GM18909 (cell line): Measurements from ENCODE around the gene CUEDC1.
"Not testable (repeated sequence)": the region's sequence is repeated elsewhere in the genome, so short reads cannot be mapped to it uniquely, and the experiment has no call there.

Source experiments
- ATAC-seq: cut with Tn5 transposase; IDR thresholded peaks from one replicate; pipeline ENCODE4 v1.9.1; 2021; ENCODE audit warnings: mild to moderate bottlenecking; ENCODE audit not compliant: unreplicated experiment, poor library complexity

Gene CUEDC1

DNA sequence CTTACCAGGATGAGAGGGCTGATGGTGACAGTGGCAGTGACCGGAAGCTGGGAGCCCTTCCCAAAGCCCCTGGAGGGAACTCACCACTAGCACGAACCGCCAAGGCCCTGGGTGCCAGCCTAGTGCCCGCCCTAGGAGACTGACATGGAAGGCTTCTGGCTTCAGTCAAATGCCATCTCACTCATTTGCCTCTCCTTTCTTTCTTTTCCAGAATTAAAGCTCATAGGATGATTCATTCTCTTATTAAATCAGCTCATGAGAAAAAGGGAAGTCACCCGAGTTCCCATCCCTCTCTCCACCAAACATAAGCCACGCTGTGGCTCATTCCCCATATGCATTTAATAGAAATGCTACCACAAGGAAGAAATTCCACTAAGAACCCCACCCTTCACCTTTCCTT lies 12.1 kb downstream of the CUEDC1 start:
- ATAC-seq, result no peak

GRCh38 chr17:57941384-57942370 lies 13.5 kb downstream of the CUEDC1 start:
- ATAC-seq, result no peak

DNA sequence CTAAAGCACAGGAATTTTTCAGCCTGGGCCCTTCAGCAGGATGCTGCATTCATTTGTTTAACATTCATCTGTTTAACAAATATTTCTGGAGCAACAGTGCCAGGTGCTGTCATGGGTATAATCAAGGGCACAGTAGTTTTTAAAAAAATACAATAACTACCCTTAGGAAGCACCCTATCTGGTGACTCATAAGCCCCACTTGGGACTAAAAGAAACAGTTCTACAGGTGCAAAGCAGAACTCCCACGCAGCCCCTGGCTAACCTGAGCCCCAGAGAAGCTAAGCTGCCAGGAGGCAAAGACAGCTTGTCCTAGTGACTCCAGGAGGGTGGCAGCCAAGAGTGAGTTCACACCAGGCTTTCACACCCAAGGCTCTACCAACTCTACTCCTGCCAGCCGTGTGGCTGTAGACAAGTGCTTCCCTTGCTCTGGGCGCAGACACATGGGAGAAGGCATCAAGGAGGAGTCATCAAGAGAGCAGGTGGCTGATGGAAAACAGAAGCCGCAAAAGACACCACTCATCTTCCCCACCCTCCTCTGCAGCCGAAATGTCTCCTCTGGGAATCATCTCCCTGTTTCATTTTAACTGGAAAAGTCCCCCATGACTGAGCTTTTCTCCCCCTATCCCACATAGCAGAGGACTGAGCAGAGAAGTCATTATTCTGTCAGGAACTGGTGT lies 14.4 kb downstream of the CUEDC1 start:
- ATAC-seq, result no peak

DNA sequence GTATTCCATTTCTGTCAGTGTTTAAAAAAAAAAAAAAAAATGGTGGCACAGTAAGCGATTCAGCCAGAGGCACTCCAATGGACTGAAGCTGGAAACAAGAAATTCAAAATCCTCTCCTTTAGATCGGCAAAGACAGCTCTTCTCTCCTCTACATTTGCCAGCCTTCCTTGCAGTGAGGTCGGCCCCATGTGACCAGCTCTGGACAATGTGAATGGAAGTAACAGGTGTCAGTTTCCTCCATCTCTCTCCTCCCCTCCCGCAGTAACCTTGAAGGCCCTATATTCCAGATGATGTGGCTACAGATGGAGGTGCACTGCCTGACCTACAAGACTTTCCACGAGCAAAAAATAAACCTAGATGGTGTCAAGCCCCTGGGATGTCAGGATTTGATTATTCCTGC lies 15.0 kb downstream of the CUEDC1 start:
- ATAC-seq, result no peak

DNA sequence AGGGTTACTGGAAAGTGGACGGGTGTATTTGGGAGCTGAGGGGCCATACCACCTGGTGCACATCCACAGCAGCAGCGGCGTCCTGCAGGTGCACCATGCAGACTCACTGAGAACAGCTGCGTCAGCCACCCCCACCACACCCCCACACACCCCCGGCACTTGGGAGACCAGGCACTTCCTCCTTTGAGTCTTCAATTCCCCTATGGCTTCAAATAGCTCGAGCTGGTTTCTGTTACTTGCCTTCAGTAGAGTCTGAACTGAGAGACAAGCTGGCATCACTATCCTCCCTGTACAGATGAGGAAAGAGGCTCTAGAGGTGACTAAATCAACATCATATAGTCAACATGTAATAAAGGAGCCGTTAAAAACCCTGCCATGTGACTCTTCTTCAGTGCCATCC lies 15.4 kb downstream of the CUEDC1 start:
- peak; percentile 83 for ATAC-seq

GRCh38 chr17:57938061-57938502 lies 17.1 kb downstream of the CUEDC1 start:
- no peak for ATAC-seq

- no peak for ATAC-seq
Observed at GRCh38 chr17:57937492-57937891, 17.7 kb downstream of the CUEDC1 start.

DNA sequence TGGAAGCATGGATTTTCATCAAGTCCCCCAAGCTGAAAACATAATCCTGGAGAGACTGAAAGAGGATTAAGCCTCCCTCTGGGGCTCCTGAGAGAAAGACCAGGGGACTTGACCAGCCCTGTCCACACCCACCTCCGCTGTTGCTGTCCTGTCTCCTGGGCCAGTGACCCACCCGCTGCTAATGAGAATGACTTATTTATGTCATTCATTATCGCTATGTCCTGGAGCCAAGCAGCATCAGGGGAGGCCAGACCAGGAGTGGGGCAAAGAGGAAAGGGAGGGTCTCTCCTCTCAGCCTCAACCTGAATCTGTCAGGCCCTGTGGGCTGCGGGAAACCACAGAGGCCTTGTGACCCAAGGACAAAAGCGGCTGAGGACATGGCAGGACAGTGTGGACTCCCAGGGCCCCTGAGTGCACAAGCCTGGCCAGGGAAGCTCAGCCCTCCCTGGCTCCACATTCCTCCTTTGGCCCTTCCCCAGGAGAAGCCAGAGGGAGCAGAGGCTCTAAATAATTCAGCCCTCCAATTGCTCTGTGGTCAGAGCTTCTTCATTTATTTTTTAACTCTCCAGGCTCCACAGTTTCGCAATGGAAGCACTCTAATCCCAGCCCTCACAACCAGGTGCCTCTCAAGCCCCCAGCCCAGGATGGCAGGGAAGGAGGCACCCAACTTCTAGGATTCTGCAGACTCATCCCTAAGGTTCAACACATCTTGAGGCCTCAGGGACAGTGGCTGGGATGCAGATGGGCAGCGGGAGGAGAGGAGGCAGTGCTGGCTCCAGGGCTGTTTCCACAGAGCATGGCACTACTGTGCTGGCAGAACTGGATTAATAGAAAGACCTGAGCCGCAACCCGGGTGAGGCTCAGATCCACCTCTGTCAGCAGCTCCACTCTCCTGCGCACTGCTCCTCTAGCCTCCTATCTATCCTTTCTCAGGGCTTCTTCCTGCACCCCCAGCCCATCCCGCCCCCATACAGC lies 19.1 kb downstream of the CUEDC1 start:
- ATAC-seq, result no peak

DNA sequence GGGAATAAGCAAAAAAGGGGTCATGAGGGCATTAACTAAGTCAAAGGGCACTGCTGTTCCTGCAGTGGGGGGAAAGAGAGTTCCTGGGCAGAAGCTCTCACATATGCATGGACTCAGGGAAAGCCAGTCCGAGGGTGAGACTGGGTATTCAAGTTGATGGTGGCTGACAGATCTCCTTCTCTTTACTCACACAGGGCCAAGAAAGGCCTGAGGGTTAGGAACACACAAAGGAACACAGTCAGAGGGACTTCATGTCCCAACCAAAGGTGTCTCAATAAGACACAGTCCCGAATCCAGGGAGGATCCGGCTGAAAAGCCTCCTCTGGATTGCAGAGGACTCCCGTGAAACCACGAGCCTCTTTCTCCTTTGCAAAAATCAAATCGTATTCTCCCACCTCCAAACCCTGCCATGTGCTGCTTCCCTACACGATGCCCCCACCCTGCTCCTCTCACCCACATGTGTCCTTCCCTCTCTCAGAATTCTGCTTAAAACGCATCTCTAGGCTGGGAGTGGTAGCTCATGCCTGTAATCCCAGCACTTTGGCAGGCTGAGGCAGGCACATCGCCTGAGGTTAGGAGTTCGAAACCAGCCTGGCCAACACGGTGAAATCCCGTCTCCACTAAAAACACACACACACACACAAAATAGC lies 23.6 kb downstream of the CUEDC1 start:
- no peak for ATAC-seq

GRCh38 chr17:57930239-57930638 lies 25.0 kb downstream of the CUEDC1 start:
- no peak for ATAC-seq

DNA sequence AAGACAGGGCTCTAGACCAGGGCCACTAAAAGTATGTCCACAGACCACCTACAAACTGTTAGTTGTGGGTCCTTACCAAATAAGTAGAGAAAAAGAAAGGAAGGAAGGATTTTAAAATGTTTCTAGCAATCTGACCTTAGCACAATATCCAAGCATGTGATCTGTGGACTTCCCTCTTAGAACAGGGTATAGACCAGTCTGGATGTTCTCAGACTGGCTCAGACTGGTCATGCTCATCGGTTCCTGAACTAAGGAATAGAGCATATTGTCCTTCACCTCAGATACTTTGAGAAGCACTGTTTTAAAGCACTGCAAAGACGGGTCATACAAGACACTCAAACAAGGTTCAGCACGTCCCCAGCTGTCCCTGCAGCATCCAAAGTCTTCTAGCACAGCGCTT lies 25.8 kb downstream of the CUEDC1 start:
- ATAC-seq, result no peak

DNA sequence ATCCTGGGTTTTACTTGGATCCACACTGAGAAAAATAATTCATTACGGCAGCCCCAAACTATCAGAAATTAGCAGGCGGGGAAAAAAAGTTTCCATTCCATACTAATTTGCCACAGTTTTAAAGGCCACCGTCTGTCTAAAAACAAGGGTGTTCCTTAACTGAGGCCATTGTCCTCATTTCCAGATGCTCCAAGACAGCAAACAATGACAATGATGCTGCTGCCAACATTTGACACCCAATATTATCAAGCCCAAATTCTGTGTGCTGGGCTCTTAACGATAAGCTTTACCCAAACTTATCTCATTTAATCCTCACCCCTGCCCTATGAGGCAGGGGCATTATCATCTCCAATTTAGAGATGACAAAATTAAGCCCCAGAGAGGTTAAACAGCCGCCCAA lies 26.3 kb downstream of the CUEDC1 start:
- no peak for ATAC-seq

DNA sequence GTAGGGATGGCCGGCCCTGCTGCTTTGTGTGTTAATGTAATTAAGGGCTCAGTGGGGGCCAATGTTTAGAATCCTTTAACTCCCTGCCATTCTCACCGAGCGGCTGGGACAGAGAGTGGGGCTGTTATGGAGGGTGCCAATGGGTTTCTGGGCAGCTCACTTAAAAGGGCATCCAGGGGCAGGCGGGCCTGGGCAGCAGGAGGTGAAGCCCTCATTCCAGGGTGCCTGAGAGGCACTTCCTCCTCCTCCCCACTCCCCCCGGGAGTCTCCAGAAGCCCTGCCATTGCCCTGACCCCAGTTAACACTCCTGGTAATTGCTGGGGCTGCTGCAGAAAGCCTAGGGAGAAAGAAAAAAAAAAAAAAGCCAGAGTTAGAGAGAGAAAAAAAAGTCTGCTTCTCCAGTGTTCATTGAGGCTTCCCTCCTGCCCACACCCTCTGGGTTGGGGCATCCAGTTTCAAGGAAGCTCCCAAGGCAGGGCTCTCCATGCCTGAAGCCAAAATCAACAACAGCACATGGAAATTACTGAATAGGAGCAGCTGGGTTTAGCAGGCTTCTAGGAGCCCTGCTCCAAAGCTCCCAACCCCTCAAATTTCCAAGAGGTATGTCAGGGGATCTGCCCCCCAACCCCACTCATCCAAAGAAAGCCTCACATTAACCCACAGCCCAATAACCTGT lies 28.0 kb downstream of the CUEDC1 start:
- ATAC-seq, result no peak

- no peak for ATAC-seq
Observed at GRCh38 chr17:57926723-57927047, 28.5 kb downstream of the CUEDC1 start.

GRCh38 chr17:57925361-57925990 lies 29.7 kb downstream of the CUEDC1 start:
- ATAC-seq, result no peak

DNA sequence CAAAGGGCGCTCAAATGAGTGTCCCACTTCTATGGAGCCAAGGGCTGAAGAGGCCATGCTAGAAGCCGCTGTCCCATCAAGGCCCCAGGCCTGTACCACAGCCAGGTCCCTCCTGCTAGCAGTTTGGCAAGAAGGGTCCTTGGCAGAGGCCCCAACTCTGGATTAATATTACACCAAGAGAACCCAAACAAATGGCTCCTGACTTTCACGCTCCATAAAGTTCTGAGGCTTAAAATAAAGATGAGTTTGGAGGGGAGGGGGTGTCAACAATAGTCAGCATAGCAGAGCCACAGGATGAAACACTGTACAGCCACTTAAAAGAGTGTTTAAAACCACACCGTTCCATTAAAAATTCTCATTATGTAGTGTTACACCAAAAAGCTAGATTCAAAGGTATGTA lies 30.5 kb downstream of the CUEDC1 start:
- no peak for ATAC-seq

DNA sequence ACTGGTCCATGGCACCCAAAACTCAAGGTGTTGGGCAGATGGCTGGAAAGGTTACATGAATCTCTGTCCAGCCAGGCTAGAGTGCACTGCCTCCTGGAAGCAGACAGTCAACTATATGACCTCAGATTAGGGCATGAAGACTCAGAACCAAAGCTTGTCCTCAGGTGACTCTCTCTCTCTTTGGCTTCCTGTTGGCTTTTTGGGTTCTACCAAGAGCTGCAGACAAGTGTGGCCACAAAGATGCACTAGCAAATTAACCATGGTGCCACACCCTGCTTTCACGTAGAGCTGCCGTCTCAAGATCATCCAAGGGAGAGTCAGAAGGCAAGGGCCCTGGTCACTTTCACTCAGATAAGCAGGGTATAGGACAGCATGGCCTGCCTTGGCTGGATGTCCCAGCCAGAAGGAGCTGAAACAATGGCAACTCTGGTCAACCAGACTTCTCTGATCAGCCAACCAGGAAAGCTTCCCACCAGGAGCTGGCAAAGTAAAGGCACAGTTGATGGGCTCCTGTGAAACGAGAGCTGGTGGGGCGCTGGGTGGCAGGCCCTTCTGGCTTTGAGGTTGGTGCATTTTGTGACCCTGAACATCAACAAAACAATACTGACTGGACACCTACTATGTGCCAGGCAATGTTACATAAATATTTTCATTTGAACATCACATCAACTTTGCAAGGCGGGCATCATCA lies 31.9 kb downstream of the CUEDC1 start:
- no peak for ATAC-seq

DNA sequence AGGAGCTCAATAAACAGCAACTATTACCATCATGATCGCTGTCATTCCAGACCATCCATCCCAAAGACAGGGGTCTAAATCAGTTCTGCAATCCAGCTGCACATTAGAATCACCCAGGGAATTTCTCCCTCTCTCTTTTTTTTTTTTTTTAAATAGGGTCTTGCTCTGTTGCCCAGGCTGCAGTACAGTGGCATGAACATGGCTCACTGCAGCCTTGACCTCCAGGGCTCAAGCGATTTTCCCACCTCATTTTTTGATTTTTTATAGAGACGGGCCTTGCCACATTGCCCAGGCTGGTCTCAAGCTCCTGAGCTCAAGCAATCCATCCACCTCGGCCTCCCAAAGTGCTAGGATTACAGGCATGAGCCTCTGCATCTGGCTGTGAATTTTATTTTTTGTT lies 32.5 kb downstream of the CUEDC1 start:
- ATAC-seq, result not testable (repeated sequence)
